GM12865 (cell line): ENCODE data around the gene CTDSPL2.

ENCODE experiments used
- DNase-seq: peaks from one replicate; pipeline ENCODE4 v3.0.0; 2010; ENCODE audit warnings: low read depth
- H3K4me3 ChIP-seq: 2 replicates; pipeline ENCODE4 v1.5.1; 2011; ENCODE audit warnings: mild to moderate bottlenecking, low read depth, low read length, control low read depth
- TF ChIP-seq, protein P1 (sequence below): IDR thresholded peaks from 2 replicates; pipeline ENCODE4 v1.5.1; 2011; ENCODE audit warnings: low read length, control low read depth, low read depth, inconsistent platforms; ENCODE audit not compliant: insufficient read depth; ENCODE audit errors: missing control alignments

Gene CTDSPL2

DNA sequence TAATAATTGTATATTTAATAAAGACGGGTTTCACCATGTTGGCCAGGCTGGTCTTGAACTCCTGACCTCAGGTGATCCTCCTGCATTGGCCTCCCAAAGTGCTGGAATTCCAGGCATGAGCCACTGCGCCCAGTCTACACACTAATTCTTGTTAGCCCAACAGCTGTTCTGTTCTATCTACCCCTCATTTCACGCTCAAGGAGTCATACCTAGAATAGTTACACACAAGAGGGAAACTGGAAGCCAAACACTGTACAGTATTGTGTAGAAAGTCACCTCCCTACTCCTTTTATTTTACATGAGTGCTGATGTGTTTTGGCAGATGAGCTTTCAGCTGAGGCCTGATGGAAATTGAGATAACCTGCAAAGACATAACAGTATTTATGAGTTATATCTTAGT is 13.4 kb upstream of the CTDSPL2 start:
- TF ChIP-seq, protein P1, sequence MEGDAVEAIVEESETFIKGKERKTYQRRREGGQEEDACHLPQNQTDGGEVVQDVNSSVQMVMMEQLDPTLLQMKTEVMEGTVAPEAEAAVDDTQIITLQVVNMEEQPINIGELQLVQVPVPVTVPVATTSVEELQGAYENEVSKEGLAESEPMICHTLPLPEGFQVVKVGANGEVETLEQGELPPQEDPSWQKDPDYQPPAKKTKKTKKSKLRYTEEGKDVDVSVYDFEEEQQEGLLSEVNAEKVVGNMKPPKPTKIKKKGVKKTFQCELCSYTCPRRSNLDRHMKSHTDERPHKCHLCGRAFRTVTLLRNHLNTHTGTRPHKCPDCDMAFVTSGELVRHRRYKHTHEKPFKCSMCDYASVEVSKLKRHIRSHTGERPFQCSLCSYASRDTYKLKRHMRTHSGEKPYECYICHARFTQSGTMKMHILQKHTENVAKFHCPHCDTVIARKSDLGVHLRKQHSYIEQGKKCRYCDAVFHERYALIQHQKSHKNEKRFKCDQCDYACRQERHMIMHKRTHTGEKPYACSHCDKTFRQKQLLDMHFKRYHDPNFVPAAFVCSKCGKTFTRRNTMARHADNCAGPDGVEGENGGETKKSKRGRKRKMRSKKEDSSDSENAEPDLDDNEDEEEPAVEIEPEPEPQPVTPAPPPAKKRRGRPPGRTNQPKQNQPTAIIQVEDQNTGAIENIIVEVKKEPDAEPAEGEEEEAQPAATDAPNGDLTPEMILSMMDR, result no peak
- DNase-seq, result peak; percentile 41

DNA sequence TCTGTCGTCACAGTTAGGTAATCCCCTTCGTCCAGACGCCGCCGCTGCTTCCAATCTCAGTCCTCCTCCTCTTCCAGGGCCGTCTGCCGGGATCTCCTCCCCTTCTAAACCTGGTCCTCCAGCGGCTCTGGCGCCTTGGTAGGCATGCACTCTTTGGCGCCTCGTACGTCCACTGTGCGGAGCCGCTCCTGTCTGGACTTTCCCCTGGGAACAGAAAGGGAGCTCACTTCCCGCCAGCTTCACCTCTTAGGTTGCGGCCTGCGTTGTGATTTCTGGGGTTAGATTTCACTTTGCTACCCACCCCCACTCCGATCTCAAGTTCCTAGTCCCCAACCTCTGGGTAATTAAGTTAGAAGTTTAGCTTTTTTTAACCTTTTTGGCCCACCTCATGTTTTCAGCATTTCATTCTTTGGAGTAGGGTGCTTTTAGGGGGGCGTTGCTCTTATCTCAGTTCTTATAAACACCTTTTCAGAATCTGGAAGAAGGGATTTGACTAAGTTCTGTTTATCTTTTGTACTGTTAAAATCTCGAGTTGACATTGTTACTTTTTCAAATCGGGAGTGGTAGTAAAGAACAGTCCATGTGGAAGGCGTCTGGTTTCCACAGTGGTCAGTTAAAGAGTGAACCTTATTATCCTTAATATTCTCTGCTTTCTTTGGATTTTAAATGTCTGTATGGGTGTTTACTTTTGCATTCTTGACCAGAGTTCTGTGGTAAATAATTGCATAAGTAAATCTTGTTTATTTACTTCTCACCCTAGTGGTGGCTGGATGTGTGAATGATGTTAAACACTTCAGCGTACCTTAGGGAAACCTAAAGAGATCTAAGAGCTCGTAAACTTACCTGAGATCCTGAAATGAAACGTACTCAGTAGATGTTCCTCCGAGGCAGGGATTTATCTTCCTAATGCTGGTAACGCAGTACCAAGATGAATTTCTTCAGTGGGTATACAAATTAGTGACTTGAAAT is 611 bp downstream of the CTDSPL2 start:
- peak; percentile 54 for DNase-seq
- TF ChIP-seq, protein P1, result no peak
- peak overlapping the region; percentile 99 for H3K4me3 ChIP-seq

More for the DNA sequence above, 13.4 kb upstream of the CTDSPL2 start:
- no peak overlapping the region for H3K4me3 ChIP-seq

DNA sequence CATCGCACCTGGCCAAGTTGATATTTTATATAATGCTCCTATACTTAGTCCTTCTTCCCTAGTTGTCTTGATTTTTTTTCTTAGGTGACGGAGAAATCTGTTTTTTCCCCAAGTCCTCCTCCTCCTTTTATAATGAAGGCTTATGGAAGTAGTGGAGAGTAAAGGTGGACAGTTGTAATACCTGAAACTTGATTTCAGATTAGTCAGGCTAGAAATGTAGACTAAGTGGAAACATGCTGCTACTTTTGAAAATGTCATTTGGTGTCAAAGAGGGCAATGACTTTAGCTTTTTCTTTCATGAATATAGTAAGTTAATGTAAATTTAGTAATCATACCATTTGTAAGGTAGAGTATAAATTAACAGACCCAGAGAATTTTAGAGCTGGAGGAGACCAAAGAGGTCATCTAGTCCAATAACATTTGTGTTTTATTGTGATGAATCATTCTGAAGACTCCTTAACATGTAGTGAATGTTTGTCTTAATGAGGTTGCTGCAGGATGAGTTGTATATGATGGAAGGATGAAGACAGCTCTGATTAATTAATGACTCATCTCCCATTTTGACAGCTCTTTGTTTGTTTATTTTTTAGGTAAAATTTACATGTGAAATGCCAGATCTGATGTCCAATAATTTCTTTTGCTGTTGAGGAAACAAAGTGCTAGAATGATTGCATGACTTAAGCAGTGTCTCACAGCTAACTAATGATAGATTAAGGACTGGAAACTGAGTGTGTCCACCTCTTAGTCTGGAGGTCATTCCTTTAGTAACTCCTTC is 8.7 kb downstream of the CTDSPL2 start:
- TF ChIP-seq, protein P1, result no peak
- DNase-seq, result no peak
- H3K4me3 ChIP-seq, result no peak overlapping the region

DNA sequence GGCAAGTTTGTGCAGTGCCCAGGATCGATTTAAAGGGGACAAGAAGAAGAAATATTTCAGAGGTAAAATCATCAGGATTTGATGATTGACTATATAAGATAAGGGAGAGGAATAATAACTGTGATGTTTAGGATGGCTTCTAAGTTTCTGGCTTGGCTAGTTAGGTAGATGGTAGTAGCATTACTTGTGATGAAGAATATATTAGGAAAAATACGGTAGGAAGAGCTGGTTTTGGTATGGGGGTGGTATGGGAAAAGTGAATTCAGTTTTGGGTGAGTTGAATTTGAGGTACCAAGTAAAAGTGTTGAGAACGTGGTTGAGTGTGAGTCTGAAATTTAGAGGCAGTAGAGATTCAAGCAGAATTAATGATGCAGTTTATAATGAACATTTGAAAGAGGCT is 11.0 kb downstream of the CTDSPL2 start:
- TF ChIP-seq, protein P1, result no peak
- no peak for DNase-seq
- no peak overlapping the region for H3K4me3 ChIP-seq

DNA sequence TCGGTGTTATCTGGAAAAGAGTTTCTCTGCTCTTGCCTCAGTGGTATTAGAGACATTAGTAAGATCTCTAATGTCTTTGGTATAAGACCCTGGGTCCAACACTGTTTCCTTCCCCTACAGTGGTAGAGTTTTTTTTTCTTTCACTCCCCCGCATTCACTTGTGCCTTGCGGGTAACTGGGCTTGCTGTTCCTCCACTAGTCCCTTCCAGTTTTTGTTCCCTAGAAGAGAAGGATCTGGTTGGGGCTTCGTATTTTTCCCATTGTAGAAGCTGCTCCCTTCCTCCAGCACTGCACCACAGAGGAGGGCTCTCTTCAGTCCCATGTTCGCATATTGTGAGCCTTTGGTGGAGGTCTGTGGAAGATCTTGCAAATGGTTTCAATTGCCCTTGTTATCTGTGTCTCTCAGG is 13.7 kb downstream of the CTDSPL2 start:
- TF ChIP-seq, protein P1, result no peak
- no peak for DNase-seq
- no peak overlapping the region for H3K4me3 ChIP-seq

DNA sequence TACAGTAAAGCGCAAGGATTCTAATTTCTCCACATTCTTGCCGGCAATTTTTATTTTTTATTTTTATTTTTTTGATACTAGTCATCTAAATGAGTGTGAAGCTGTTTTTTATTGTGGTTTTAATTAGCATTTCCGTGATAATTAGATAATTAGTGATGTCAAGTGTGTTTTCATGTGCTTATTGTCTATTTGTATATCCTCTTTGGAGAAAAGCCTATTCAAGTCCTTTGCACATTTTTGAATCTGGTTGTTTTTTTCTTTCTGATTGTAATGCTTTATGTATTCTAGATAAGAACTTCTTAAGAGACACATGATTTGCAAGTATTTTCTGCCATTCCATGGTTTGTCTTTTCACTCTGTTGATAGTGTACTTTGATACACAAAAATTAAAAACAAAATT is 16.1 kb downstream of the CTDSPL2 start:
- DNase-seq, result no peak
- TF ChIP-seq, protein P1, result no peak
- H3K4me3 ChIP-seq, result no peak overlapping the region
